Endometrium (tissue), 2 donors: ENCODE data around the gene BABAM1.

ENCODE experiments used
- FAIRE-seq: peaks from 2 replicates; lab custom pipeline; 2012; peaks lifted over from hg19 to GRCh38; lab: Jason Lieb, UNC
- donor health status: control.
- donor health status: control.

The BABAM1 gene

DNA sequence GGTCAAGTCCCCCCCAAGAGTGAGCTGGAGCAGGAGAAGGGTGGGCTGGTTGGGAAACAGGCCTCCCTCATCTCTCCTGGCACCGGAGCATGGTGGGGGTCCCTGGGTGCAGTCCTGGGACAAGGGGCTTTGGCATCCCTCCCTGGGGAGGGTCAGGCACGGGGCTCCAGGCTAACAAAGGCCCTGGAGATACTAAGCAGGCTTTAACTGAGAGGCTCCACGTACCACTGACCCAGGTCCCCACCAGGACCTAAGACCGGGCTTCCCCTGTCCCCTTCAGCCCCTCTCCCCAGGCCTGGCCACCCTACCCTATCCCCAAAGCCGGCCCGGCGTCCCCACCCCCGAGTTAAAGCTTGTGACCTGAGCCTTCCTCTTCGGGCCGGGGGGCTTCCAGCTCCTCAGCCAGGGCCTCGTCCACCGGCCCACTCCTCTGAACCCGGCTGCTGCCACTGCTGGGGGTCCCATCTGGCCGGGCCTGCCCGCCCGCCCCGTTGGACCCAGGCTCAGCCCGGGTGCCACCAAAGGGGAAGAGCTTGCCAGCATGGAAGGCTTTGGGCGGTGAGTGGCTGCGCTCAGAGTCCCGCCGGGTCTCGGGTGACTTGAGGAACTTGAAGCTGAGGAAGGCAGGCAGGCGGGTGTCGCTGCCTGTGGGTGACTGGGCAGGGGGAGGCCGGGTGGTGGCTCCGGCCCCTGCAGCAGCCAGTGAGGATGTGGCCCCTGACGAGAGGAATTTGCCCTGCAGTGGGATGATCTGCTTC, 57.3 kb downstream of the BABAM1 start:
- FAIRE-seq, result no peak

DNA sequence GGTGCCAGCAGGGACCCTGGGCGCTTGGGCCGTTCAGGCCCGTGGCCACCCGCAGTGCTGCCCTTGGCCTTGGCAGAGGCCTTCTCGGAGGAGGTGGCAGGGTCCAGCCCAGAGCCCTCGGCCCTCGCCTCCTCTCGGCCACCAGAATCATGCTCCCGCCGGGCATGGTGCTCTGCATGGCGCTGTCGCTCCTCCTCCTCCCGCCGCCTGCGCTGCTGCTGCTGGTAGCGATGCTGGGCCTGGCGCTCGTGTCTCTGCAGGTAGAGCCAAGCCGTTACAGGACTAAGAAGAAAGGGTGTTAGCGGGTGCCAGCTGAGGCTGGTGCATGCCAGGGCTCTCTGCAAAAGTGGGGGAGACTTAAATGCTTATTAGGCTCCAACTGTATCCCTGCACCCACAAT, 57.9 kb downstream of the BABAM1 start:
- FAIRE-seq, result no peak

DNA sequence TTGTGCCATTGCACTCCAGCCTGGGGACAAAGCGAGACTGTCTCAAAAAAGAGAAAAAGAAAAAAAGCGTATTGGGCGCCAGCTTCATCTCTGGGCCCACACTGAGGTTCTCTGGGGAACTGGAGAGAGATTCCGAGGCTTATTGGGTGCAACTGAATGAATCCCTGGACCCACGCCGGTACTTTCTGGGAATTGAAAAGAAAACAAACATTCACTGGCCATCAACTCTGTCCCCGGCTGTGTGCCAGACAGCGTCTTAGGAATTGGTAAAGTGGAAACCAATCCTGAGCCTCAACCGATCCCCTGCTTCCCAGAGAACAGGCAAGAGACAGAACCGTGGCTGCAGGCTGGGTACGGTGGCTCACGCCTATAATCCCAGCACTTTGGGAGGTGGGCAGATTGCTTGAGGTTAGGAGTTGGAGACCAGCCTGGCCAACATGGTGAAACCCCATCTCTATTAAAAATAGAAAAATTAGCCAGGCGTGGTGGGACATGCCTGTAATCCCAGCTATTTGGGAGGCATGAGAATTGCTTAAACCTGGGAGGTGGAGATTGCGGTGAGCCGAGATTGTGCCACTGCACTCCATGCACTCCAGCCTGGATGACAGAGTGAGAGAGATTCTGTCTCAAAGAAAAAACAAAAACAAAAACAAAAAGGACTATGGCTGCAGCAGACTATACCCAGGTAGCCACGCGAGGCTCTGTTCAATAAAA, 58.8 kb downstream of the BABAM1 start:
- no peak for FAIRE-seq

DNA sequence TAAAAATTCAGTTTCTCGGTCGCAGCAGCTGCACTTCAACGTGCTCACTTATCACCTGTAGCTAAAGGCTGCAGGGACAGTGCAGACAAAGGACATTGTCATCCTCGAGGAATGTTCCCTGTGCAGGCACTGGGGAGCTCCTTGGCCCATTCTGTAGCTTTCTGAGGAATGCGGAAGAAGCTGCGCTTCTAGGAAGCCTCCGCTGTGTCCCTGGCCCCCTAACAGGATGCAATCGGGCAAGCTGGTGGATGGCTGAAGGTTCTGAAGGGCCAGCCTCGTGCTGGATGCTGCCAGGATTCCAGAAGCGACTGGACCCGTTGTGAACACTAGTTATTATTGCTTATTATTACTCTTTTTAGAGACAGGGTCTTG, 59.3 kb downstream of the BABAM1 start:
- no peak for FAIRE-seq

DNA sequence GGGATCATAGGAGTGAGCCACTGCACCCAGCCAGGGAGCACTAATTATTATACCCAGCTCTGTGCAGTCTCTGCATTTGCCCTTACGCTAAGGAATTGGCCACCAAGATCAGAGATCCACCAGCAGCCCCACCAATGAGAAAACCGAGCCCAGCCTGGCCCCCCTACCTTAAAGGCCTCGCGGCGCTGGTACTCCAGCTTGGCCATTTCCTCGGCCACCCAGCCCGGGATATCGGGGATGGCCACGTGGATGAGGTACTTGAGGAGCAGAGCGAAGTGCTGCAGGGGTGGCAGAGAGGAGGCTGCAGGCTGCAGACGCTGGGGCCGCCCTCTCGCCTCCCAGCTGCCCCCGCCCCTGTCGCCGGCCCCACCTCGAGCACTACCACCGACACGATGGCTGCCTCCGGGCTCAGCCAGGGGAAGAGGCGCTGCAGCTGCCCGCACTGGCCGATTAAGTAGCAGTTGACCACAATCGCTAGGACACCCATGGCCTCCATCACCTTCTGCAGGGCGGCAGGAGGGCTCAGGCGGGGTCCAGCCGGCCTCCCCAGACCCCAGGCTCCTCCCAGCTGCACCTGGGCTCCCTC, 59.9 kb downstream of the BABAM1 start:
- no peak for FAIRE-seq

DNA sequence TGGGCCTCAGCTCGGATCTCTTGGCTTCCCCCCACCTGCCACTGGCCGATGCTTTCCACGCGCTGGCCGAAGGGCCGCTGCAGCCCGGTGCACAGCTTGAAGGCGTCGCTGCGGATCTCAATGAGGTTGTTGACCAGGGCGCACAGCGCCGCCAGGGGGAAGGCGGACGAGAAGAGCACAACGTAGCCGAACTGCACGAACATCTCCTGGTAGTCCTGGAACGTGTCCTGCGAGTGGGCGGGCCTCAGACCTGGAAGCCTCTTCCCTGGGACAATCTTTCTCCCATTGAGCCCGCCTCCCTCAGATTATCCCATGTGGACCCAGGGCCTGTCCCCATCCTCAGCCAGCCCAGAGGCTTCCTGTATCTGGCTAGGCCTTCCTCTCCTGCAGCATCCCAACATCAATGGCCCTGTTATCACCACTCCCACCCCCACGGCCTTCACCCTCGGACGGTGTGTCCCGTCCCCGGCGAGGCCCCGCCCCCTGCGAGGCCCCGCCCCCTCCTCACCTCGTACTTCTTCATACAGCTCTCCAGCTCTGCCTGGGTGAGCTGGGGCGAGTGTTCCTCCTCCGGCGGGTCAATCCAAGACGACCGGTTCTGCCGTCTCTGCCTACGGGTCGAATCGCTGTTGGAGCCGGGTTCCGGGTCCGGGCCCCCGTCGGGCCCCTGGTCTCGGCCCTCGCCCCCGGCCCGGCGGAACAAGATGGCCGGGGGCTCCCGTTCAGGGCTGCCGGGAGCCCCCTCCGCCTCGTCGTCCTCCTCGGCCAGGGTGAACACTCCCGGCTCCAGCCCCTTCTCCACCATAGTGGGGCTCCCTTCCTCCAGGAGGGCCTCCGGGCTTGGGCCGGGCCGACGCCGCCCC, 60.6 kb downstream of the BABAM1 start:
- FAIRE-seq, result no peak
